DMS114 treated with DMSO at 0.1 percent for 48 hours (cell line): Measurements from ENCODE around the gene CHRM2.

Source experiments
- DNase-seq: peaks from one replicate; lab custom pipeline; 2025; ENCODE audit not compliant: unreplicated experiment; lab: John Stamatoyannopoulos, UW

CHRM2 gene

GRCh38 chr7:137020351-137020750 is 151.9 kb downstream of the CHRM2 start:
- DNase-seq = no peak

- no peak for DNase-seq
These were observed 157.2 kb downstream of the CHRM2 start for GRCh38 chr7:137025469-137026175.

GRCh38 chr7:137026176-137026500 is 157.7 kb downstream of the CHRM2 start:
- no peak for DNase-seq

GRCh38 chr7:137032436-137032835 is 164.0 kb downstream of the CHRM2 start:
- no peak for DNase-seq

- DNase-seq = no peak
These were observed 168.3 kb downstream of the CHRM2 start for GRCh38 chr7:137036768-137037167.

- no peak for DNase-seq
These were observed 170.3 kb downstream of the CHRM2 start for GRCh38 chr7:137038706-137039105.

- DNase-seq = no peak
These were observed 172.3 kb downstream of the CHRM2 start for GRCh38 chr7:137040745-137041144.

- DNase-seq = no peak
These were observed 177.1 kb downstream of the CHRM2 start for GRCh38 chr7:137045573-137045972.

GRCh38 chr7:137069249-137069963 is 201.0 kb downstream of the CHRM2 start:
- DNase-seq = no peak
